C1 segment of cervical spinal cord (tissue), 14 donors: ENCODE data around the gene TPRX2.
A peak's percentile ranks its signal among the peaks of the same experiment; 100 is the strongest.
"Not testable (repeated sequence)": the region's sequence is repeated elsewhere in the genome, so short reads cannot be mapped to it uniquely, and the experiment has no call there.

Experiments
- DNase-seq, 14 donors: peaks; one replicate each; lab custom pipeline; 2025; lab: John Stamatoyannopoulos, UW

The TPRX2 gene

DNA sequence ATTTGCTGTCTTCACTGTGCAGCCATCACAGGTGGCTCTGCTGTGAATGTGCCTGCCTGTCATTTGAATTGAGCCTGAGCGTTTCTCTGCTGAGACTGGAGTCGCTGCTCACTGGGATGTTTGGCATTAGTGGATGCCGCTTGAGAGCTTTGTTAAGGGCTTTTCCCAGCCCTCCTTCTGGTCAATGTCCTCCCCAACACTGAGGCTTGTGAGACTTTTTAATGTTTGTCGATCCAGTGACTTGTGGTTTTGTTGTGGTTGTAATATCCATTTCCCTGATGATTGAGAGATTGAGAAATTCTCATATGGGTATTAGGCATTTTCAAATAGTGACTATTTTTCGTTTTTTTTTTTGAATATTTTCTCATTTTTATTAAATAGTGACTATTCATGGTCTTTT lies 2.6 kb downstream of the TPRX2 start:
- no peak for DNase-seq

DNA sequence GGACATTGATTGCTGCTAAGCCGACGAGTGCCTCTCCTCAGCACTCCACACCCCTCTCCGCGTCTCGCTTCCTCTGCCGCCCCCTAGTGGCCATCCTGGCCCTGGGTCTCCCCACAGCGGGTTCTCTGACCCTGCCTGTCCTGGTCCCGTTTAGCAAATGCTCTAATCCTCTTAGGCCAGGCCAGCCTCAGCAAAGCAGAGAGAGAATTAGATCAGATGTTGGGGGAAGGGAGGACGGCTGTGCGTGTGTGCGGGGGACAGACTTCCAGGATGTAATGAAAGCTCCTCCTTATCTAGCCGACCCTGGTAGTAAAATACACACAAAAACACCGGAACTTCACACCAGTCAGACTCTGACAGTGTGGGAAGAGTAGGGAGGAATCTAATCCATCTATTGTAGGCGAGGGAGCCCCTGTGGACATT lies 4.5 kb downstream of the TPRX2 start:
- DNase-seq: peak in 12 of 14 donors; percentile 13 to 85 (median 46)

DNA sequence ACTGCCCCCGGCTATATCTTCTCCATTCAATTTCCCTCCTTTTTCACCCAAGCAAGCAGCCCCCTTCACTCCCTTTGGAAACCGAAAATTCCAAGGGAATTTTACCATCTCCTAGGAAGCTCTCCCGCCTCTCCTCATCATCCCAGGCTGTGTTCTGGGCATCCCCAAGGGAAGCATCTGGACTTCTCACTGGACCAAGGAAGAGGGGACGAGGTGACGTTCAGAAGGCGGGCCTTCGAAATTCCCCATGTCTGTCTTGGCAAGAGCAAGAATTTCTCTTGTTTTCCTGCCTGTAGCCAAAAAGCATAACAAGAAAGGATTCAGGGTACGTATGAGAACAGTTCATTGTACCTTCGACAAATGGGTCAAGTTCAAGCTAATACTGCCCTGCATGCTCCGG lies 6.1 kb downstream of the TPRX2 start:
- DNase-seq: no peak

GRCh38 chr19:47878906-47879305 lies 19.9 kb downstream of the TPRX2 start:
- no peak for DNase-seq

GRCh38 chr19:47879385-47879784 lies 20.4 kb downstream of the TPRX2 start:
- not testable (repeated sequence) for DNase-seq

DNA sequence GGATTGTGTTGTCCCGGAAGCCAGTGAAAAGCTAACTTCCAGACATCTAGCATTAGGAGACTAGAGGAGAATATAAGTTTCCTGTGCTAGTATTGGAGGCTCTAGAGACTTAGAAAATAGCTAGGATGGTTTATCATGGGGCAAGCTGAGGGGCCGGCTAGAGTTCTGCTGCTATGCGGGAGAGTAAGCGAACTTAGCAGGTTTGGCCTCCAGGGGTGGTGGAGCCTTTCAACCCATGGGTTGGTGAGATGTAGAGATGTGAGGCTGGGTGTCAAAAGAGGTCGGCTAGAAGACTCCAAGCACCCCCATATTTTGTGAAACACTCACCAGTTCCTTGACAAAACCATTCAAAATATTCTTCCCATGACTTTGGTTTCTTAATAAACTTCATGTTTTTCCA lies 22.7 kb downstream of the TPRX2 start:
- DNase-seq: no peak

GRCh38 chr19:47882890-47883289 lies 23.9 kb downstream of the TPRX2 start:
- DNase-seq: no peak

DNA sequence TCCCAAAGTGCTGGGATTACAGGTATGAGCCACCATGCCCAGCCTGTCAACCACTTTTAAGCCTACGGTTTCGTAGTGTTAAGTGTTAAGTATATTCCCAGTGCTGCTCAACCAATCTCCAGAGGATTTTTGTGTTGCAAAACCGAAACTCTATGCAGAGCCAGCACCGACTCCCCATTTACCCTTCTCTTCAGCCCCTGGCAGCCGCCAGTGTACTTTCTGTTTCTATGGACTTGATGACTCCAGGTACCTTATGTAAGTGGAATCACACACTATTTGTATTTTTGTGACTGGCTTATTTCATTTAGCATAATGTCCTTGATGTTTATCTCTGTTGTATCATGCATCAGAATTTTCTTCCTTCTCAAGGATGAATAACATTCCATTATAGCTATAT lies 26.0 kb downstream of the TPRX2 start:
- DNase-seq: no peak

DNA sequence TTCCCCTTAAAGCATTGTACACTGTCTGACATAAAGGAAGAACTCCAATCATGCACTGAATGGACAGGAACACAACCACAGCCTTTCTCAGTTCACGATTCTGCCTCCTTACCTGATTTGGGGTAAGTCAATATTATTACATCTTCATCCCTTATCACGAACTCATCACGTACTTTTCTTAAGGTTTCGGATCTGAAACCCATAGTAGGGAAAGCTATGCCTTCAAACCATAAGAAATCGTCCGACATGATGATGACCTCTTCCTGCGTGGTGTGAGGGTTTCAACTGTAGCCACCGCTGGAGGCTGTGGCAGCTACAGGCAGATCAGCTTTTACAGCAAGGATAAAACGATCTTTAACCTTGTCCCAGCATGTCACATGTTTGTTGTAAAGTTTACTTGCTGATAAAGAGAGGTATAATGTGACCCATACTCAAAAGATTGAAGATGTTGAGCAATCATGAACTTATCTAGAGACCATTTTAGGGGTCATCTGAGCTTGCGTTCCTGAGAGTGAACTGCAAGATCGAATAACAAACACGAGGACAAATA lies 27.1 kb downstream of the TPRX2 start, which contains the start of gene SULT2A1:
Gene SULT2A1, minus strand, starts transcription at position 306 of the 550 bp plus-strand sequence. Its CDS starts 58 bp downstream, at position 248.
- no peak for DNase-seq

- DNase-seq: no peak
Observed at GRCh38 chr19:47890865-47891621, 32.0 kb downstream of the TPRX2 start.

- no peak for DNase-seq
Observed at GRCh38 chr19:47891622-47891922, 32.5 kb downstream of the TPRX2 start.

GRCh38 chr19:47891923-47892666 lies 33.1 kb downstream of the TPRX2 start:
- DNase-seq: no peak

GRCh38 chr19:47895165-47895782 lies 36.2 kb downstream of the TPRX2 start:
- no peak for DNase-seq

DNA sequence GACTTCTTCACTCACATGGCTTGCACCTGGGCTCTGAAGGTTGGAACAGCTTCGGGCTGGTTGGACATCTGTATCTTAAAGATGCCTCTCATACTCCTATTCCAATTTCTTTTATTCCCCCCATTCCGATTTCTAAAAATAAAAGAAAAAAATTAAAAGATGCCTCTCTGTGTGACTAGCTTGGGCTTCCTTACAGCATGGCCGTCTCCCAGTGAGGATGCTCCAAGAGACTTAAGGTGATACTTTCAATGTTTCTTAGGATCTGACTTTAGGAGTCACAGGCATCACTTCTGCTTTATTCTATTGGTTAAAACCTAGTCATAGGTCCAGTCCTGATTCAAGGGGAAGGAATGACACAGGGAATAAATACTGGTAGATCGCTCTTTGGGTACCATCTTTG lies 37.0 kb downstream of the TPRX2 start:
- no peak for DNase-seq

DNA sequence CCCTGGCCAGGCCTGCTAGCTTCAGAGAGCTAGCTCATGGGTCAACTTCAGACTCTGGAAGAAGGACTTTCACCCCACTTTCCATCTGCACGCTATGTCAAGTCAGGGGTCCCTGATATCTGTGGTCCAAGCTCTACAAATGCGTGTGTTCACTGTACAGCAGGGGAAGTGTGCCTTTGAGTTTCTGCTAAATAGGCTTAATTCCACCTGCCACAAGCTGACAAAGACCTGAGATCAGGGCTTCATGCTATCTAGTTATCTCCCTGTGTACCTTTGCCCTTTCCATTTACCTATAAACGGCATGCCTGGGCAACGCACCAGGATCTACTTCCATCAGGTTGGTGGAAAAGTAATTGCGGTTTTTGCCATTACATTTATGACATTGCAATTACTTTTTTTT lies 37.7 kb downstream of the TPRX2 start:
- DNase-seq: no peak

DNA sequence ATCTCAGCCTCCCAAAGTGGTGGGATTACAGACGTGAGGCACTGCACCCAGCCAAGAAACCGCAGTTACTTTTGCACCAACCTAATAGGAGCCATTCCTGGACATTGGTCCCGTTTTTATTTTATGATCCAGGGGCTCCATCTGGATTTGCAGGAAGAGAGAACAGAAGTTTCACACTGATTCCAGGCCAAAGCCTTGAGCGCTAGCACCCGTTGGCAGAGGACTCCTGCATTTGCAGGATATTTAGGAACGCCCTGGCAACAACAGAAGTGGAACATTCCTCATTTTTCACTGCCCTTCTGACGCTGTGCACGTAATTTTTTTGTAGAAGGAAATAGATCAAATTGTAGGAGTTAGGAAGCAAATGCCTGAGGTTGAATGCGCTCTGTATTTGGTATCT lies 38.8 kb downstream of the TPRX2 start:
- no peak for DNase-seq

DNA sequence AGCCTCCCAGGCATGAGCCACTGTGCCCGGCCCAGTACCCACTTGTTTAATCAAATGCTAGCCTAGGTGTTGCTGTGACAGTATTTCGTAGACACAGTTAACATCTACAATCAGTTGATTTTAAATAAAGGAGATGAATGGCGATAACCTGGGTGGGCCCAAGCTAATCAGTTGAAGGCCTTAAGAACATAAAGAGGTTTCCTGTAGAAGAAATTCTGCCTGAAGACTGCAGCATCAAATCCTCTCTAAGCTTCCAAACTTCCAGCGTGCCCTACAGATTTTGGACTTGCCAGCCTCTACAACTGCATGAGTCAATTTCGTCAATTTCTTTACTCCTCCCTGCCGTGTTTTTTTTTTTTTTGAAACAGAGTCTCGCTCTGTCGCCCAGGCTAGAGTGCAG lies 40.3 kb downstream of the TPRX2 start:
- no peak for DNase-seq

GRCh38 chr19:47901370-47901769 lies 42.3 kb downstream of the TPRX2 start:
- DNase-seq: no peak

GRCh38 chr19:47909350-47909749 lies 50.3 kb downstream of the TPRX2 start:
- not testable (repeated sequence) for DNase-seq

DNA sequence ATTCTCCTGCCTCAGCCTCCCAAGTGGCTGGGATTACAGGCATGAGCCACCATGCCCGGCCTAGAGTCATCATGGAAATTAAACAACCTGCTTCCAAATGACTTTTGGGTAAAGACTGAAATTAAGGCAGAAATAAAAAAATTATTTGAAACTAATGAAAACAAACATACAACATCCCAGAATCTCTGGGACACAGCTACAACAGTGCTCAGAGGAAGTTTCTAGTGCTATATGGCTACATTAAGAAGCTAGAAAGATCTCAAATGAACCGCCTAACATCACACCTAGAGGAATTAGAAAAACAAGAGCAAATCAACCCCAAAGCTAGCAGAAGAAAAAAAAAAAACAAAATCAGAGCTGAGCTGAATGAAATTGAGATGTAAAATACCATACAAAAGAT lies 51.2 kb downstream of the TPRX2 start:
- DNase-seq: not testable (repeated sequence)
